ENCODE results near the gene ADAP1.
"Not testable (repeated sequence)": the region's sequence is repeated elsewhere in the genome, so short reads cannot be mapped to it uniquely, and the experiment has no call there.

Gene ADAP1

GRCh38 chr7:877312-878232, 76.9 kb downstream of the ADAP1 start:
- no peak for DNase-seq

DNA sequence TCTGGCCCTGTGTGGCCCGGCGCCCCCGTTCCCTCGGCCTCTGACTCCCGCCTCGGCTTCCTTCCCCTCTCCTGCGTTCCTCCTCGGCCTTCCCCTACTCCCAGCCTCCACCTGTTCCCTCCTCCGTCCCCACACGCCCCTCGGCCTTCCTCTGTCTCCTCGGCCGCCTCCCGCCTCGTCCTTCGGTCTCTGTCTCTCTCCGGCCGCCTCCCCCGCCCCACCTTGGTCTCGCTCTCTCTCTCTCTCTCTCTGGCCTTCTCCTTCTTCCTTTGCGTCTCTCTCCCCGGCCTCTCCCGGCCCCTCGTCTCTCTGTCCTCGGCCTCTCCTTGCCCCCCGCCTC, 77.5 kb downstream of the ADAP1 start:
- DNase-seq, result no peak

- peak; percentile 66 for DNase-seq
Observed at GRCh38 chr7:876077-876971, 78.2 kb downstream of the ADAP1 start, which contains the start of gene GET4. Gene GET4, plus strand, starts transcription at chr7:876554. Its CDS starts 92 bp downstream, at chr7:876646.

- no peak for DNase-seq
Observed at GRCh38 chr7:875476-876076, 78.9 kb downstream of the ADAP1 start.

GRCh38 chr7:875051-875450, 79.4 kb downstream of the ADAP1 start:
- no peak for DNase-seq

GRCh38 chr7:874031-874749, 80.3 kb downstream of the ADAP1 start:
- DNase-seq, result no peak

- no peak for DNase-seq
Observed at GRCh38 chr7:873367-874002, 81.0 kb downstream of the ADAP1 start.

DNA sequence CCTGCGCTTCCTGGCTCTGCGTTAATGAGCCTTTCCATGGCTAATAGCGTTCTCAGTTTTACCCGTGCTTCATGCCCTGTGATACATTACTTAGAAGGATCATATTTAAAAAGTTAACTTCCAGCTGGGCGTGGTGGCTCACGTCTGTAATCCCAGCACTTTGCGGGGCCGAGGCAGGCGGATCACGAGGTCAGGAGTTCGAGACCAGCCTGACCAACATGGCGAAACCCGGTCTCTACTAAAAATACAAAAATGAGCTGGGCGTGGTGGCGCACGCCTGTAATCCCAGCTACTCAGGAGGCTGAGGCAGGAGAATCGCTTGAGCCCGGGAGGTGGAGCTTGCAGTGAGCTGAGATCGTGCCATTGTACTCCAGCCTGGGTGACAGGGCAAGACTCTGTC, 81.8 kb downstream of the ADAP1 start:
- not testable (repeated sequence) for DNase-seq

DNA sequence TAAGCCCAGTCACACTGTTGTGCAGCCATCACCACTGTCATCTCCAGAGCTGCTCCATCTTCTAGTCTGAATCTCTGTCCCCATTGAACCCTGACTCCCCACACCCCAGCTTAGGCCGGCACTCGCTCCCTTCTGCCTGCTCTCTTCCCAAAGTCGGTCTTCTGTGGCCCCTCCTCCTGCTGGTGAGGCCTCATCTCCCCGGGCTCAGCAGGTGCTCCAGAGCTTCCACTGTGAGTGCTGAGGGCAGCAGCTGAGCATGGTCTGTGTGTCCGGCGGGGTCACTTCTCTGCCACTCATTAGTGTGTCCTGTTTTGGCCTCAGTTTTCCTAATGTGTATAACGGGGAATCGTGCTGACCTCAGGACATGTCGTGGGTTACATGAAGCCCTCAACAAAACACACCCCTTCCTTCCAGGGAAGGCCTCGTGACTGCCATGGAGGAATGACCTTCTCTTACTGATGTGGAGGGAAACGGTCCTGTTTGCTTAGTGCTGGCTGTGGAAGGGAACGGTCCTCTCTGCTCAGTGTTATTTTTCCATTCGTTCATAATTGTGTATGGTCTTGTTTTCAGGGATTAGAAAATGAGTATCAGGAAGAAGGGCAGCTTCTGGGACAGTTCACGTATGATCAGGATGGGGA, 82.5 kb downstream of the ADAP1 start:
- DNase-seq, result no peak

DNA sequence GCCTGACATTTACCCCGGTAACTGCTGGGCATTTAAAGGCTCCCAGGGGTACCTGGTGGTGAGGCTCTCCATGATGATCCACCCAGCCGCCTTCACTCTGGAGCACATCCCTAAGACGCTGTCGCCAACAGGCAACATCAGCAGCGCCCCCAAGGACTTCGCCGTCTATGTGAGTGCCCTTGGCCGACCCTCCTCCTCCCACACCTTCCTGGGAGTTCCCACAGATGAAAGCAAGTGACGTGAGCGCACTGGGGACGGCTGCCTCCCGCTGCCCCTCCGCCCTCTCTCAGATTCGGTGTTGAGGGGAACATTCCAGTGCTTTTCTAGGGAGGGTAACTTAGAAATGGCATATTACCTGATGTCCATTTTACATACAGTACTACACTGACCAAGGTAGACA, 85.1 kb downstream of the ADAP1 start:
- DNase-seq, result no peak

- no peak for DNase-seq
Observed at GRCh38 chr7:868189-868486, 86.3 kb downstream of the ADAP1 start.

DNA sequence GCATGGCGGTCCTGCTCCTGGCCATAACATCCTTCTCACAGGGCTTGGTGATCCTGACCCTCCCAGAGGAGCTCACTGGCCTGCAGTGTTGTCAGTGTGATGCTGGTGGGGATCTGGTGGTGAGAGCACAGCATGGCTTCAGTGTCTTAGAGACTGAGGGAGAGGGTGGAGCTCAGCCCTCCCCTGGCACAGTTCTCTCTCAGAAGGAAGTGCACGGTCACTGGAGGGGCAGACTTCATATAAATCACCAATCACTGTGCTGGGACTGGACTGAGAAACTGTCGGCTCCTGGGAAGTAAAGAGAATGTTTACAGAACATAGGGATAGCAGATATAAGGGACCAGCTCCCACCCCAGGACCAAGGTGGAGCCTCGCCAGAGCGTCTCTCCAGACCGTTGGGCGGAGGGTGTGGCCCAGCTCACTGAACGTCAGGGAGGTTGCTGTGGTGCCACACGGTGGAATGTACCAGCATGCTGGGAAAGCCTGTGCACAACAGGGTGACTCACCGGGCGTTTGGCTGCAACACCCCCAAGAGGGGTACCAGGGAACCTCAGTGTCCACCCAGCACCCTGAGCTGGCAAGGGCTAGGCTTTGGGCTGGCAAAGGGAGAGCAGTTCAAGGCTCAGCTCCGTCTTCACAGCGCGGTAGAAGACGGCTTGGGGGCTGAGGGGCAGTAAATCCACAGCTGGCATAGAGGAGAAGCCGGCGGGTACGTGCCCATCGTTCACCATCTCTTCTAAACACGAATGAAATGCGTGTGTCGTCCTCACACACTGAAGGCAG, 86.9 kb downstream of the ADAP1 start:
- DNase-seq, result no peak

GRCh38 chr7:867001-867405, 87.5 kb downstream of the ADAP1 start:
- DNase-seq, result no peak

- DNase-seq, result no peak
Observed at GRCh38 chr7:865921-866320, 88.6 kb downstream of the ADAP1 start.

DNA sequence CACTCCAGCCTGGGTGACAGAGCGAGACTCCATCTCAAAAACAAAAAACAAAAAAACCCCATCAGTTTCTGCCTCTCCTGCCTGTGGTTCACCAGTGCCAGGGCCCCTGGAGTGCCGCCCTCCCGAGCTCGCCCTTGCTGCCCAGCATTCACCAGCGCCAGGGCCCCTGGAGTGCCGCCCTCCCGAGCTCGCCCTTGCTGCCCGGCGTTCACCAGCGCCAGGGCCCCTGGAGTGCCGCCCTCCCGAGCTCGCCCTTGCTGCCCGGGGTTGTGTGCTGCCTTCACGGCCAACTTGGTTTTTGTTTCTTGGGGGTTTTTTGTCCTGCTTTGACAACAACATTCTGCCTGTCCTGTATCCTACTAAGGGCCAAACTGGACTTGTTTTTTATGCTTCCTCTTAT, 91.4 kb downstream of the ADAP1 start:
- DNase-seq, result no peak

- no peak for DNase-seq
Observed at GRCh38 chr7:862157-862556, 92.3 kb downstream of the ADAP1 start.

DNA sequence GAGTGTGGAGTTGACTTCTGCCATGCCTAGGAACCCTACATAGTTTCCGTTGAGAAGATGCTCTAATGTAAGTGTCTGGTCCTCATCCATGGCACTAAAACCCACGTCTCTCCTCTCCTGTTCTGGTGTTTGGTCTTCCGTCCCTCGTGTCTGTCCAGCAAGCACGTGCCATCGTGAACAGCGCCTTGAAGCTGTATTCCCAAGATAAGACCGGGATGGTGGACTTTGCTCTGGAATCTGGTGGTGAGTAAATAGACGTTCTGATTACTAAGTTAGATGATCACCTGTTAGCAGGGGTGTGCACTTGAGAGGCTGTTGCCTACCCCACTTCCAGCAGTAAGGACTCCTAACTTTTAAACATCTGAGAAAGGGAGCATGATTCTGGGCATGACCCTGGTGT, 93.3 kb downstream of the ADAP1 start:
- DNase-seq, result no peak

- DNase-seq, result no peak
Observed at GRCh38 chr7:860149-860548, 94.3 kb downstream of the ADAP1 start.

GRCh38 chr7:859359-860030, 95.0 kb downstream of the ADAP1 start:
- no peak for DNase-seq

GRCh38 chr7:857661-858060, 96.8 kb downstream of the ADAP1 start:
- no peak for DNase-seq
